Neural cell (in vitro differentiated cells): ENCODE results near the gene HSPB1. TPM values are rescaled to one million over a fixed set of nuclear protein-coding genes. Genes with fewer than 3 reads are reported as not detected.
A peak's percentile ranks its signal among the peaks of the same experiment; 100 is the strongest.

Experiments
- H2AFZ ChIP-seq: fragments of 200-600, 300-800 bp; sonication (generic), shearing (Covaris generic); 2 replicates; pipeline ENCODE4 v1.6.0; 2014; ENCODE audit warnings: low read depth, mild to moderate bottlenecking, antibody characterized with exemption, low read length, moderate library complexity
- H3F3A ChIP-seq: fragments of 200-600 bp; shearing (Covaris generic); 2 replicates; pipeline ENCODE4 v1.6.1; 2016; ENCODE audit warnings: mild to moderate bottlenecking, moderate library complexity, mixed read lengths, antibody characterized with exemption, low read length; ENCODE audit not compliant: insufficient read depth, poor library complexity, severe bottlenecking
- H3K27ac ChIP-seq: fragments of 200-600, 300-800 bp; sonication (generic), shearing (Covaris generic); 2 replicates; pipeline ENCODE4 v1.5.1; 2014; ENCODE audit warnings: mild to moderate bottlenecking, low read length, moderate library complexity
- H3K27me3 ChIP-seq: fragments of 300-800, 200-600 bp; sonication (generic), shearing (Covaris generic); 2 replicates; pipeline ENCODE4 v1.6.0; 2014; ENCODE audit warnings: mild to moderate bottlenecking, low read depth, low read length, moderate library complexity; ENCODE audit not compliant: insufficient read depth
- H3K36me3 ChIP-seq: fragments of 300-800, 200-600 bp; sonication (generic), shearing (Covaris generic); 2 replicates; pipeline ENCODE4 v1.5.1; 2014; ENCODE audit warnings: mild to moderate bottlenecking, antibody characterized with exemption, low read length, moderate library complexity; ENCODE audit not compliant: insufficient read depth
- H3K4me2 ChIP-seq: fragments of 300-800, 200-600 bp; sonication (generic), shearing (Covaris generic); 2 replicates; pipeline ENCODE4 v1.6.0; 2014; ENCODE audit warnings: mild to moderate bottlenecking, low read length
- H3K4me3 ChIP-seq: fragments of 300-800, 200-600 bp; sonication (generic), shearing (Covaris generic); 2 replicates; pipeline ENCODE4 v1.5.1; 2014; ENCODE audit warnings: mild to moderate bottlenecking, low read length, moderate library complexity
- H3K79me2 ChIP-seq: fragments of 200-600 bp; shearing (Covaris generic); replicated peaks from 2 replicates; pipeline ENCODE4 v1.6.0; 2014; ENCODE audit warnings: mild to moderate bottlenecking, low read length, moderate library complexity; ENCODE audit not compliant: insufficient read depth
- H3K9ac ChIP-seq: fragments of 300-800, 200-600 bp; sonication (generic), shearing (Covaris generic); 2 replicates; pipeline ENCODE4 v1.6.1; 2016; ENCODE audit warnings: mild to moderate bottlenecking, low read length, mixed read lengths
- H3K9me2 ChIP-seq: fragments of 200-600 bp; shearing (Covaris generic); 2 replicates; pipeline ENCODE4 v1.6.1; 2016; ENCODE audit warnings: mild to moderate bottlenecking, low read length, mixed read lengths; ENCODE audit not compliant: insufficient read depth
- H3K9me3 ChIP-seq: fragments of 200-600, 300-800 bp; sonication (generic), shearing (Covaris generic); 2 replicates; pipeline ENCODE4 v1.6.1; 2016; ENCODE audit warnings: mild to moderate bottlenecking, mixed run types, low read length, moderate library complexity, mixed read lengths
- H4K20me1 ChIP-seq: fragments of 200-600 bp; shearing (Covaris generic); 2 replicates; pipeline ENCODE4 v1.6.1; 2016; ENCODE audit warnings: mild to moderate bottlenecking, mixed run types; ENCODE audit not compliant: insufficient read depth
- EP300 ChIP-seq: fragments of 450-650 bp; conservative IDR thresholded peaks from 2 replicates; pipeline ENCODE4 v1.6.1; 2014; ENCODE audit warnings: antibody characterized with exemption, mild to moderate bottlenecking, moderate library complexity; ENCODE audit not compliant: poor library complexity, severe bottlenecking
- EZH2 ChIP-seq: fragments of 200-600, 300-800 bp; shearing (Covaris generic), sonication (generic); IDR thresholded peaks from 2 replicates; pipeline ENCODE4 v1.6.1; 2014; ENCODE audit warnings: antibody characterized with exemption, low read length, borderline replicate concordance, mild to moderate bottlenecking; ENCODE audit not compliant: insufficient read depth, poor library complexity, severe bottlenecking
- MXI1 ChIP-seq: fragments of 450-650 bp; conservative IDR thresholded peaks from 2 replicates; pipeline ENCODE4 v1.6.1; 2014; ENCODE audit warnings: antibody characterized with exemption, mild to moderate bottlenecking; ENCODE audit not compliant: poor library complexity, severe bottlenecking
- POLR2AphosphoS5 ChIP-seq: IDR thresholded peaks from 2 replicates; pipeline ENCODE4 v1.6.1; 2012
- RAD21 ChIP-seq: fragments of 450-650 bp; conservative IDR thresholded peaks from 2 replicates; pipeline ENCODE4 v1.6.1; 2014; ENCODE audit warnings: antibody characterized with exemption, mild to moderate bottlenecking, moderate library complexity
- REST ChIP-seq: IDR thresholded peaks from 2 replicates; pipeline ENCODE4 v1.6.1; 2012; ENCODE audit warnings: borderline replicate concordance
- SMC3 ChIP-seq: fragments of 450-650 bp; conservative IDR thresholded peaks from 2 replicates; pipeline ENCODE4 v1.6.1; 2014; ENCODE audit warnings: antibody characterized with exemption, mild to moderate bottlenecking, moderate library complexity; ENCODE audit not compliant: poor library complexity
- TAF1 ChIP-seq: IDR thresholded peaks from 2 replicates; pipeline ENCODE4 v1.6.1; 2012; ENCODE audit warnings: low read depth
- polyA plus RNA-seq: library from polyadenylated mRNA; depleted of rRNA; stranded (reverse); fragments of >200 nt; gene quantifications from 2 replicates; pipeline ENCODE4 v1.2.3, GENCODE V29; 2014
- TF ChIP-seq, protein P1 (sequence below): fragments of 450-650 bp; IDR thresholded peaks from 2 replicates; pipeline ENCODE4 v1.5.1; 2014; ENCODE audit warnings: antibody characterized with exemption, mild to moderate bottlenecking, moderate library complexity; ENCODE audit not compliant: poor library complexity, severe bottlenecking

HSPB1 gene
- polyA plus RNA-seq, 1 donor from 2014 or later: 1.4 TPM

DNA sequence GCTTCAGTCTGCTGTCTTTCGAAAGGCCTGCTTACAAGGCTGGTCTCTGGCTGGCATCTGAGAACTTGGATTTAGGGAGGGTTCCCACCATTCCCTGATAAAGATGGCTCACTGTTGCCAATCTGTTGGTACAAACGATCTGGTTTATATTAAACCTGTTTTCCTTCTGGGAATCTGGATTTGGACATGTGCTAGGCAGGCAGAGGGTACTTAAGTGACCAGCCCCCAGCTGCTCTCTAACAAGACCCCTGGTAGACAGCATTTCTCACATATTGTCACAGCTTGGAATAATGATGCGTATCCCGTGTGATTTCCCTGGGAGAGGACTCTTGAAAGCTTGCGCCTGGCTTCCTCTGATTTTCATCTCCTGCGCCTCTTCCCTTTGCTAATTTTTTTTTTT lies 34.7 kb downstream of the HSPB1 start:
- Histone ChIP-seq H3K27ac (no peak overlapping the region), H3K9ac (no peak overlapping the region), H4K20me1 (peaks cover 68% of the 10 kb centered on the region), H3K79me2 (peaks cover 95% of the 10 kb centered on the region), H2AFZ (no peak overlapping the region), H3F3A (no peaks in the 10 kb centered on the region), H3K36me3 (no peaks in the 10 kb centered on the region), H3K4me2 (no peak overlapping the region), H3K9me3 (no peaks in the 10 kb centered on the region), H3K27me3 (no peaks in the 10 kb centered on the region), H3K9me2 (no peaks in the 10 kb centered on the region), H3K4me3 (no peak overlapping the region)
- TF ChIP-seq, protein P1, sequence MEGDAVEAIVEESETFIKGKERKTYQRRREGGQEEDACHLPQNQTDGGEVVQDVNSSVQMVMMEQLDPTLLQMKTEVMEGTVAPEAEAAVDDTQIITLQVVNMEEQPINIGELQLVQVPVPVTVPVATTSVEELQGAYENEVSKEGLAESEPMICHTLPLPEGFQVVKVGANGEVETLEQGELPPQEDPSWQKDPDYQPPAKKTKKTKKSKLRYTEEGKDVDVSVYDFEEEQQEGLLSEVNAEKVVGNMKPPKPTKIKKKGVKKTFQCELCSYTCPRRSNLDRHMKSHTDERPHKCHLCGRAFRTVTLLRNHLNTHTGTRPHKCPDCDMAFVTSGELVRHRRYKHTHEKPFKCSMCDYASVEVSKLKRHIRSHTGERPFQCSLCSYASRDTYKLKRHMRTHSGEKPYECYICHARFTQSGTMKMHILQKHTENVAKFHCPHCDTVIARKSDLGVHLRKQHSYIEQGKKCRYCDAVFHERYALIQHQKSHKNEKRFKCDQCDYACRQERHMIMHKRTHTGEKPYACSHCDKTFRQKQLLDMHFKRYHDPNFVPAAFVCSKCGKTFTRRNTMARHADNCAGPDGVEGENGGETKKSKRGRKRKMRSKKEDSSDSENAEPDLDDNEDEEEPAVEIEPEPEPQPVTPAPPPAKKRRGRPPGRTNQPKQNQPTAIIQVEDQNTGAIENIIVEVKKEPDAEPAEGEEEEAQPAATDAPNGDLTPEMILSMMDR: no peak
- TF ChIP-seq EZH2 (no peak), EP300 (no peak), RAD21 (no peak), TAF1 (no peak), POLR2AphosphoS5 (no peak), REST (no peak), SMC3 (no peak), MXI1 (no peak)

DNA sequence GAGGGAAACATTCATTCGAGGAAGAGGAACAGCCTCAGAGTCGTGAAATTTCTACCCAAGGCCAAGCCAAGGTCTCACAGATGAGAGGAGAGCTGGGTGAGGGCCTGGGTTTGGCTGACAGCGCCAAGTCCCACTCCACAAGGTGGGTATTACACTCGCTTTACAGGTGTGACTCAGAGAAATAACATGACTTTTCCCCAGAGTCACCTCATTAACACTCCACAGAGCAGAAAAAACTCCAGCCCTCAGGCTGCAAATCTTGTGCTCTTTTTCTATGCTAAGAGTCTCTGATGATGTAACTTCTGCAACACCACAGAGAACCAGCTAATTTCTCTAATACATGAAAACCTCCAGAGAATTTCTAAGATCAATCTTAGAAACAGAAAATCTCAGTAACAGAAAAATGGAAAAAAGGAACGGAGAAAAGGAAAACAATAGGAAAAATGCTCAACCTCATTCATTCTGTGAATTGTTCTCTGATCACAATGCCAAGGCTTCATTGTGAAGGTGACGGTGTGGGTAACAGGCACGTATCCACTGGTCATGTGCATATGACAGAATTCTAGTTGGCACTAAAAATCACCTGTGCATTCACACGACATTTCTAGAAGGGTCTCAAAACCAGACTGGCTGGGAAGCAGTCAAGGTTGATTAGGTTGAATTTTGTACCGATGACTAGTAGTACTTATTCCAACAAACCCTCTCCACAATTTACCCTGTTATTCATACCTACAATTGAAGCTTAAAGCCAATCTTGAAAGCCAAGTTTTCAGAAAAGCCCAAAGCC lies 36.0 kb downstream of the HSPB1 start:
- peak overlapping the region; percentile 6 for H3K4me3 ChIP-seq
- H3K27me3 ChIP-seq: no peaks in the 10 kb centered on the region
- no peak overlapping the region for H2AFZ ChIP-seq
- H3K9me3 ChIP-seq: no peaks in the 10 kb centered on the region
- H3K79me2 ChIP-seq: peaks cover 95% of the 10 kb centered on the region
- H4K20me1 ChIP-seq: peaks cover 69% of the 10 kb centered on the region
- no peaks in the 10 kb centered on the region for H3K36me3 ChIP-seq
- TF ChIP-seq MXI1 (no peak), SMC3 (no peak), TAF1 (no peak), RAD21 (no peak), REST (no peak)
- TF ChIP-seq, protein P1: no peak
- H3F3A ChIP-seq: peaks cover 3% of the 10 kb centered on the region
- H3K9ac ChIP-seq: no peak overlapping the region
- H3K27ac ChIP-seq: peak overlapping the region; percentile 42
- H3K4me2 ChIP-seq: no peak overlapping the region
- H3K9me2 ChIP-seq: no peaks in the 10 kb centered on the region
